ENCODE data around the gene DNM3.

Gene DNM3

DNA sequence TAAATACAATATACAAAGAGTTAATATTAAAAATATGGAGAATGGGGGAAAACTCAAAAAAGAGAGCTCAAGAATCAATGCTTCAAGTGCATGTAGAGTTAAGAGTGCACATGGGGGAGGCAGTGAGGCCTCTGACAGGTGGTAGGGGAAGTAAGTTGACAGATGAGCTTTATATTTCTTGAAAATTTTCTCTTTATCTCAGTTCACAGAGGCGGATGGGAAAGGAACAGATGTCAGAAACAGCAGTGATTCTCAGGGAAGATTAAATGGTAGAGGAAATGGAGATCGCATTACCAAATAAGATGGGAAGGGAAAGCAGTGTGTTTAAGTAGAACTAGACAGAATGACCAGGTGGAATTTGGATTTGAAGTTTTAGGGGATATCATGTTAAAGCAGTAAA is 379.1 kb downstream of the DNM3 start:
- no peaks in the 10 kb centered on the region for H3K36me3 ChIP-seq (ENCODE audit: control insufficient read depth, insufficient read depth, low read length)
- no peak overlapping the region for H3K4me3 ChIP-seq (ENCODE audit: low read length)
- no peaks in the 10 kb centered on the region for H3K9me3 ChIP-seq (ENCODE audit: control insufficient read depth, low read length)
- no peaks in the 10 kb centered on the region for H3K27me3 ChIP-seq (ENCODE audit: control insufficient read depth, insufficient read depth, low read length)
- no peak overlapping the region for H3K9ac ChIP-seq (ENCODE audit: low read length)
- H3K4me1 ChIP-seq (ENCODE audit: control insufficient read depth, insufficient read depth, low read length): no peaks in the 10 kb centered on the region

DNA sequence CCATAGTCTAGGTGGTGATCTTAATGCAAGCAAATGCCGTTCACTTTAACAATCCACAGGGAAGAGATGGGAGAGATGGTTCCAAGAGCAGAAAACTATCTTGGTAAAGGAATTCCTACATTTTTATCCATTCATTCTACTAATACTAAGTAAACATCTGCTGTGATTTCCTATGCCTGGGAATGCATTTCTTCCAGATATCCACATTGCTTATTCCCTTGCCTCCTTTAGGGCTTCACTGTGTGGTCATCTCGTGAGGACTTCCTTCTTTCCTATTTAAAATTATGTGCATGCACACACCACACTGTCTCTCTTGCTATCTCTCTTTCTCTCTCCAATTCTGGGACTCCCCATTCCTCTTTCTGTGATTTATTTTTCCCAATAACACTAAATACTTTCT is 380.1 kb downstream of the DNM3 start:
- Histone ChIP-seq H3K27me3 (ENCODE audit: control insufficient read depth, insufficient read depth, low read length) (no peaks in the 10 kb centered on the region), H3K4me1 (ENCODE audit: control insufficient read depth, insufficient read depth, low read length) (no peaks in the 10 kb centered on the region), H3K9ac (ENCODE audit: low read length) (no peak overlapping the region), H3K9me3 (ENCODE audit: control insufficient read depth, low read length) (no peaks in the 10 kb centered on the region), H3K36me3 (ENCODE audit: control insufficient read depth, insufficient read depth, low read length) (no peaks in the 10 kb centered on the region), H3K4me3 (ENCODE audit: low read length) (no peak overlapping the region)

DNA sequence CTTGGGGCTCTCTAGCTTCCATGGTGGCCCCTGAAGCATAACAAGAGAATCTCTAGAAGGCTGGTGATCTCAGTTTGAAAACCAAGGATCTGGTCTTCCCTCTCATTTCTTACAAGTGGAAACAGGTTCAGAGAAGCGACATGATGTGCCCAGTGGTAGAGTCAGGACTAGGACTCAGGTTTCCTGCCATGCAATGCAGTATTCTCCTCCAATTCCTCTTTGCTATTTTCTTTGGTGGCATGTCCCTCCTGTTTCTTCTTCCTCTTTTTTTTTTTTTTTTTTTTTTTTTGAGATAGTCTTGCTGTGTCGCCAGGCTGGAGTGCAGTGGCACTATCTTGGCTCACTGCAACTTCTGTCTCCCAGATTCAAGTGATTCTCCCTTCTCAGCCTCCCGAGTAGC is 383.6 kb downstream of the DNM3 start:
- Histone ChIP-seq H3K36me3 (ENCODE audit: control insufficient read depth, insufficient read depth, low read length) (no peaks in the 10 kb centered on the region), H3K4me3 (ENCODE audit: low read length) (no peak overlapping the region), H3K4me1 (ENCODE audit: control insufficient read depth, insufficient read depth, low read length) (no peaks in the 10 kb centered on the region), H3K27me3 (ENCODE audit: control insufficient read depth, insufficient read depth, low read length) (no peaks in the 10 kb centered on the region), H3K9ac (ENCODE audit: low read length) (no peak overlapping the region), H3K9me3 (ENCODE audit: control insufficient read depth, low read length) (no peaks in the 10 kb centered on the region)

DNA sequence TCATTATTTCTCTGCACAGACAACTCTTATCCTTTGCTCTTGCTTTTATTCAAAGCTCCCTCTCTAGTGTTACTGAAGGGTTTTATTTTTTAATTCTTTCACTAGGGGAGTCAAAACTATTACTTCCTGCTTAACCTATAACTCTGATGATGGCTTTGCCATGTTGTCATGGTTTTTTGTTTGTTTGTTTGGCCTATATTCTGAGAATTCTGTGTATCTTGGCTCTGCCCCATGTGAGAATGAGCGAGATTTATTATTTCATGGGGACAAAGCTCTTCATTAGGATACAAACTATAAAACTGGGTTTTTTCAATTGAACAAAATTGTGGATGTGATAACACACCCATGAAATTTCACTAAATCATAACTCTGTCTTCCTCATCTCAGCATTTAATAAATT is 388.6 kb downstream of the DNM3 start:
- Histone ChIP-seq H3K4me1 (ENCODE audit: control insufficient read depth, insufficient read depth, low read length) (no peaks in the 10 kb centered on the region), H3K36me3 (ENCODE audit: control insufficient read depth, insufficient read depth, low read length) (no peaks in the 10 kb centered on the region), H3K9me3 (ENCODE audit: control insufficient read depth, low read length) (no peaks in the 10 kb centered on the region), H3K27me3 (ENCODE audit: control insufficient read depth, insufficient read depth, low read length) (no peaks in the 10 kb centered on the region), H3K9ac (ENCODE audit: low read length) (no peak overlapping the region), H3K4me3 (ENCODE audit: low read length) (no peak overlapping the region)

DNA sequence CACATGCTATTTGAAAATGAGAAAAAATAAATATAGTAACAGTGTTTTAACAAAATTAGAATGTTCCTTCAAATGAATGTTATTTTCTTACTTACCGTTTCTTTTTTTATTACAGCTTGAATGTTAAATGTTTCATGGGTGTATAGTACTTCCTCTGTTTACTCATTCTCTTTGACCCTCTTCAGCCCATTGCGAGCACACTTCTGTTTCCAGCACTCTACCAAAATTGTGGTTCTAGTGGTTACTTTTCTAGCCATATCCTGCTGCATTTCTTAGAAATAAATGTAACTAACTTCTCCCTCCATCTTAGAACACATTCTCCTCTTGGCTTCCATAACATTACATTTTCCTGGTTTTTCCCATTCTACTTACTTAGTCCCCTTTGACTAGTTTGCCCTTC is 389.2 kb downstream of the DNM3 start:
- H3K9ac ChIP-seq (ENCODE audit: low read length): no peak overlapping the region
- no peaks in the 10 kb centered on the region for H3K4me1 ChIP-seq (ENCODE audit: control insufficient read depth, insufficient read depth, low read length)
- no peak overlapping the region for H3K4me3 ChIP-seq (ENCODE audit: low read length)
- H3K27me3 ChIP-seq (ENCODE audit: control insufficient read depth, insufficient read depth, low read length): no peaks in the 10 kb centered on the region
- no peaks in the 10 kb centered on the region for H3K9me3 ChIP-seq (ENCODE audit: control insufficient read depth, low read length)
- H3K36me3 ChIP-seq (ENCODE audit: control insufficient read depth, insufficient read depth, low read length): no peaks in the 10 kb centered on the region

DNA sequence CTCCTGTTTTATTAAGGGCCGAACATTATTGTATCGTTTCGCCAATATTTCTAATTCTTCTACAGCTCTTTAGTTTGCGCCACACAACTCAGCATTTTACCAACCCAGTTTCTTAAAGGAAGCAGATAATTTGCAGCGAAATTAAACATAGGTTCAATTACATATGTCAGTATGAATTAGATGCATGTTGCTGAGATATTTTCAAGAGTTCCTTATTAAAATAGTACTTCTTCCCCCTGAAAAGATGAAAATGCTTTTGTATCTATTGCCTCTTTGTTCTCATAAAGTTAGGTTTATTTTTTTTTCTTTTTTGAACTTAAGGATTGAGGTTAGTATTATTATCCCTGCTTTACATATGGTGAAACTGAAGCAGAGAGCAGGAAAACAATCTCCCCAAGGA is 395.7 kb downstream of the DNM3 start:
- no peaks in the 10 kb centered on the region for H3K4me1 ChIP-seq (ENCODE audit: control insufficient read depth, insufficient read depth, low read length)
- no peak overlapping the region for H3K9ac ChIP-seq (ENCODE audit: low read length)
- no peaks in the 10 kb centered on the region for H3K9me3 ChIP-seq (ENCODE audit: control insufficient read depth, low read length)
- no peak overlapping the region for H3K4me3 ChIP-seq (ENCODE audit: low read length)
- H3K36me3 ChIP-seq (ENCODE audit: control insufficient read depth, insufficient read depth, low read length): no peaks in the 10 kb centered on the region
- no peaks in the 10 kb centered on the region for H3K27me3 ChIP-seq (ENCODE audit: control insufficient read depth, insufficient read depth, low read length)

DNA sequence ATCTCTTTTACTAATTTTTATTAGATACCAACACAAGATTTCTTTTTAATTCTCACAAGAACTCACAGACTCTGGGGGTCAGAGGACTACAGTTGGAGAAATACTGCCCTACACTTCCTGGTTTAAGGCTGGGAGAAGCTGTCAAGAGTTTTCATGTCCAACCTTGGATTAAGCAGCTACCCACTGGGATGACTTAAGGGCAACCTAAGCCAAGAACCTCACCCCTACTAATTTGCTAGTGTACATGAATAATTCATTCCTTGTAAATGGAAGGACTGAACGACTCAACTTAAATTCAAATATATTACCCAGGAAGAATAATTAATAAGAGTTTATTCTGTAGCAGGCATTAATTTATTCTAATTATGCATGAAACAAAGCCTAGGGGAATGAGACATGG is 396.9 kb downstream of the DNM3 start:
- Histone ChIP-seq H3K4me3 (ENCODE audit: low read length) (no peak overlapping the region), H3K9ac (ENCODE audit: low read length) (no peak overlapping the region), H3K36me3 (ENCODE audit: control insufficient read depth, insufficient read depth, low read length) (no peaks in the 10 kb centered on the region), H3K27me3 (ENCODE audit: control insufficient read depth, insufficient read depth, low read length) (no peaks in the 10 kb centered on the region), H3K9me3 (ENCODE audit: control insufficient read depth, low read length) (no peaks in the 10 kb centered on the region), H3K4me1 (ENCODE audit: control insufficient read depth, insufficient read depth, low read length) (no peaks in the 10 kb centered on the region)

DNA sequence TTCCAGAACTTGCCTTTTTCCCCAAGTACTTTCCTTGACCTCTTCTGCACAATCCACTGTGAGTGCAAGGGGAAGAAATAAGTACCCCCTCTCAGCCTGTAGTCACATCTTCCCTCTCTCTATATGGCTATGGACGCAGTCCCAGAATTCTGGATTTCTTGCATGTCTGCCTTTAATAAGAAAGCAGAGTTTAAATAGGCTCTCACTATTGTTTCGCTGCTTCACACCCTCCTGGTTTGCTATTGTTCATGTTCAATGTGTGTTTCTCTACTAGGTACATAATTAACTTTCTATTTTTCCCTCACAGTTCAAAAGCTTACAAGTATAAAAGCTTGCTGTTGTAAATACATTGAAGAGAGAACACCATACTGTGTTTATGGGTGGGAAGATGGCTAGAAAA is 397.7 kb downstream of the DNM3 start:
- H3K36me3 ChIP-seq (ENCODE audit: control insufficient read depth, insufficient read depth, low read length): no peaks in the 10 kb centered on the region
- no peak overlapping the region for H3K4me3 ChIP-seq (ENCODE audit: low read length)
- H3K4me1 ChIP-seq (ENCODE audit: control insufficient read depth, insufficient read depth, low read length): no peaks in the 10 kb centered on the region
- no peaks in the 10 kb centered on the region for H3K9me3 ChIP-seq (ENCODE audit: control insufficient read depth, low read length)
- H3K9ac ChIP-seq (ENCODE audit: low read length): no peak overlapping the region
- no peaks in the 10 kb centered on the region for H3K27me3 ChIP-seq (ENCODE audit: control insufficient read depth, insufficient read depth, low read length)

DNA sequence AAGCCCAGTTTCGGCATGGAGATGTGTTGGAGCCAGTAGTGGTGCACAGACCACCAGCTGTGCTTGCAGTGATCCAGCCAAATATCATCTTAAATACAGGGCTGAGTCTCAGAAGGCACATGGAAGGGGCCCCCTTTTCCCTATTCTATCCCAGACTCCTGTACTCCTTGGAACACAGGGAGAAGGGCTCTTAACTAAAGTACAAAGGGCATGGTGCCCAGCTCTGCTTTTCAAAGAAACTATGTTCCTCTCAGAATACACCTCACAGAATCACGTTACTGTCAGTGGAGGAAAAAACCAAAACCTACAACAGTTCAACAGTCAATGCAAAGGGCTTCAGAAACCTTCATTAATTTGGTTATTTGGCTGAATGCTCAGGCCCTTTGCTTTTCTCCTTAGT is 398.6 kb downstream of the DNM3 start:
- no peak overlapping the region for H3K9ac ChIP-seq (ENCODE audit: low read length)
- no peak overlapping the region for H3K4me3 ChIP-seq (ENCODE audit: low read length)
- H3K4me1 ChIP-seq (ENCODE audit: control insufficient read depth, insufficient read depth, low read length): no peaks in the 10 kb centered on the region
- H3K27me3 ChIP-seq (ENCODE audit: control insufficient read depth, insufficient read depth, low read length): no peaks in the 10 kb centered on the region
- no peaks in the 10 kb centered on the region for H3K36me3 ChIP-seq (ENCODE audit: control insufficient read depth, insufficient read depth, low read length)
- no peaks in the 10 kb centered on the region for H3K9me3 ChIP-seq (ENCODE audit: control insufficient read depth, low read length)

DNA sequence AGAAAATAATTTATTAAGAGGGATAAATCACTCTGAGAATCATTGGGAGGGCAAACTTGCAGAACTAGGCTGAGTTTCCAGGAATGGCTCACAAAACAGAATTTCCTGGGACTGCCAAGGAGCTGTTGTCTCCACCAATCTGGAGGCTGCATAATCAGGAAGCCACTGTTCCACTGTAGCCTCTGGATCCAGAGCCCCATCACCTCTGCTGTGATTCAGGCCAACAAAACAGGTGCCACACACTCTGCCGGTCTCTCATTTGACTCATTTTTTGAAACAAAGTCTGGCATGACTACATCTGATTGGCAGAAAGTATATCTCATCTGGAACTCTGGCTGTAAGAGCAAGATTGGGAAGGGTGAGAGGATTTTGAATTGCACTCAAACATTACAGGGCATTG is 400.2 kb downstream of the DNM3 start:
- Histone ChIP-seq H3K9me3 (ENCODE audit: control insufficient read depth, low read length) (no peaks in the 10 kb centered on the region), H3K27me3 (ENCODE audit: control insufficient read depth, insufficient read depth, low read length) (no peaks in the 10 kb centered on the region), H3K36me3 (ENCODE audit: control insufficient read depth, insufficient read depth, low read length) (no peaks in the 10 kb centered on the region), H3K9ac (ENCODE audit: low read length) (no peak overlapping the region), H3K4me1 (ENCODE audit: control insufficient read depth, insufficient read depth, low read length) (no peaks in the 10 kb centered on the region), H3K4me3 (ENCODE audit: low read length) (no peak overlapping the region)

DNA sequence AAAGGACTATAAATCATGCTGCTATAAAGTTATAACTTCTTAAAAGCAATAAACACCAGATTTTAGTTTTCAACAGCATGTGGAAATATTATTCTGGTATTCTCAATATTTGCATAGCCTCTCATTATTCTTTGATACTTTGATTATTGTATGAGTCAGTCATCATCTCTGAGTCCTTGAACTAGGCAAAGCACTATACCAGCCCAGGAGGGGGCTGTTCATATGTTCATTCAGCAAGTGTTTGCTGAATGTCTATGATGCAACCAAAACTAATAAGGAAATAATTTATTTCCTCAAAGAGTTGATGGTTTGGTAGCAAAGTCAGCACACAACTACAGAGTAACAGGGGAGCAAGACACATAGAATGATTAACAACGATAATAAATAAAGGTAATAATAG is 403.6 kb downstream of the DNM3 start:
- no peaks in the 10 kb centered on the region for H3K9me3 ChIP-seq (ENCODE audit: control insufficient read depth, low read length)
- no peaks in the 10 kb centered on the region for H3K4me1 ChIP-seq (ENCODE audit: control insufficient read depth, insufficient read depth, low read length)
- no peaks in the 10 kb centered on the region for H3K27me3 ChIP-seq (ENCODE audit: control insufficient read depth, insufficient read depth, low read length)
- H3K36me3 ChIP-seq (ENCODE audit: control insufficient read depth, insufficient read depth, low read length): no peaks in the 10 kb centered on the region
- no peak overlapping the region for H3K4me3 ChIP-seq (ENCODE audit: low read length)
- H3K9ac ChIP-seq (ENCODE audit: low read length): no peak overlapping the region

DNA sequence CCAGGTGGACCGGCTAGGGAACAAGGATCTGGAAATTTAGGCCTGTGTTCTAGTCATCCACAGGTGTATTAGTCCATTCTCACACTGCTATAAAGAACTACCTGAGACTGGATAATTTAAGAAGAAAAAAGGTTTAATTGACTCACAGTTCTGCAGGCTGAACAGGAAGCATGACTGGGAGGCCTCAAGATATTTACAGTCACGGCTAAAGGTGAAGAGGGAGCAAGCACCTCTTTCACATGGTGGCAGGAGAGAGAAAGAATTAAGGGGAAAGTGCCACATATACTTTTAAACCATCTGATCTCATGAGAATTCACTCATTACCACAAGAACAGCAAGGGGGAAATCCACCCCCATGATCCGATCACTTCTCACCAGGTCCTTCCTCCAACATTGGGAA is 404.5 kb downstream of the DNM3 start:
- H3K9ac ChIP-seq (ENCODE audit: low read length): no peak overlapping the region
- H3K4me1 ChIP-seq (ENCODE audit: control insufficient read depth, insufficient read depth, low read length): no peaks in the 10 kb centered on the region
- no peaks in the 10 kb centered on the region for H3K9me3 ChIP-seq (ENCODE audit: control insufficient read depth, low read length)
- no peaks in the 10 kb centered on the region for H3K36me3 ChIP-seq (ENCODE audit: control insufficient read depth, insufficient read depth, low read length)
- H3K4me3 ChIP-seq (ENCODE audit: low read length): no peak overlapping the region
- H3K27me3 ChIP-seq (ENCODE audit: control insufficient read depth, insufficient read depth, low read length): no peaks in the 10 kb centered on the region

DNA sequence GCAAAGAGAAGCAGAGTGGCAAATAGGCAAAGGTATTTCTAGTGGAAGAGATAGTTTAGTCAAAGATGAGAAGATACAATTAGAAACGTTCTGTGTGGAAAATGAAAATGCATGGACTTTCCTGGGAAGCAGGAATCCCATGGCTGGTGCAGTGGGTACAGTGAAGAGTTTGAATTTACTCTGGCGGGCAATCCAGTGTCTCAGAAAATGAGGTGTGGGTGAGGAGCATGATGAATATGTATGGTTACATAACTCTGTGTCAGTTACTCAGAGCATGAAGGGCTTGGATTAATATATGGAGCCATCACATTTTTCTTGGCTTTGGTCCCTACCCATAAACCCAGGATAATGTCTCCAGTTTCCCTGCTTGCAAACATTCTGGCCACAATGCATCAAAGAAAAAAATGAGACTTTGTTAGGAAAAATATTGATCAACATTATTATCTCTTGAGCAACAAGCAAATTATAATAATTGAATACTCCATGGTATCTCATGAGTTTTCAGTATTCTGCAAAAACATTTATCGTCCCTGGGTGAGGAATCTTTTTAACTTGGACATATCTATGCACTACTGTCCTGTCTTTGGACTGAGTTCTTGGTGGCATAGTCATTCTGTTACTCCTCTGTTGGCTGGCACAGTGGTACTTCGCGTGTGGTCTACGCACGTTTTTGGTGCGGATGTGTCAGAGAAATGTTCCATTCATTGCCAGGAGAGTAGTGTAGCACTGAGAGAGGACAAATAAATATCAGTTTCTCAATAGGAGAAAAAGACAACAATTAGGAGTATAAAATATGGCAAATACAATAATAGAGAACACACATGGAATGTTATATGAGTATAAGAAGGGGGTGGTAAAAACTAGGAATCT is 405.5 kb downstream of the DNM3 start:
- Histone ChIP-seq H3K4me3 (ENCODE audit: low read length) (no peak overlapping the region), H3K36me3 (ENCODE audit: control insufficient read depth, insufficient read depth, low read length) (no peaks in the 10 kb centered on the region), H3K4me1 (ENCODE audit: control insufficient read depth, insufficient read depth, low read length) (no peaks in the 10 kb centered on the region), H3K9ac (ENCODE audit: low read length) (no peak overlapping the region), H3K9me3 (ENCODE audit: control insufficient read depth, low read length) (no peaks in the 10 kb centered on the region), H3K27me3 (ENCODE audit: control insufficient read depth, insufficient read depth, low read length) (no peaks in the 10 kb centered on the region)

All from mucosa of stomach (tissue), 1 donor.